IMR-90 (cell line): ENCODE measurements around the gene PARP3. TPM values are rescaled to one million over a fixed set of nuclear protein-coding genes. Genes with fewer than 3 reads are reported as not detected.

Experiments
- ATAC-seq: fragments of 200-7000 bp; cut with Tn5 transposase; 2 replicates; pipeline ENCODE4 v1.9.1; 2020; ENCODE audit warnings: low read depth, mild to moderate bottlenecking, moderate library complexity
- BruUV-seq: library from RNA; stranded (reverse); fragments of 400-500 nt; replicated peaks from 2 replicates; lab custom pipeline; 2021; lab: Mats Ljungman, UMichigan
- CTCF ChIA-PET: fragments of 300-600 bp; formaldehyde crosslinking; extraction: SDS; loops from one replicate; lab custom pipeline; 2021; ENCODE audit warnings: antibody characterized with exemption; lab: Yijun Ruan, JAX
- POLR2A ChIA-PET: fragments of 300-600 bp; sonication (Branson Sonifier 250); formaldehyde crosslinking; loops from one replicate; lab custom pipeline; 2022; ENCODE audit warnings: antibody characterized with exemption; ENCODE audit not compliant: unreplicated experiment; lab: Charles Lee
- DNase-seq: peaks from one replicate; pipeline ENCODE4 v3.0.0; 2013
- H2AFZ ChIP-seq: replicated peaks from 2 replicates; pipeline ENCODE3; 2013; ENCODE audit warnings: low read length, mild to moderate bottlenecking; ENCODE audit not compliant: poor library complexity
- H2AK5ac ChIP-seq: 2 replicates; pipeline ENCODE4 v1.6.1; 2013; ENCODE audit warnings: low read depth, low read length, inconsistent platforms
- H2AK9ac ChIP-seq: replicated peaks from 2 replicates; pipeline ENCODE3; 2013; ENCODE audit warnings: mild to moderate bottlenecking, low read depth, low read length, moderate library complexity; ENCODE audit not compliant: poor library complexity
- H2BK120ac ChIP-seq: 2 replicates; pipeline ENCODE4 v1.6.1; 2013; ENCODE audit warnings: low read depth, low read length, inconsistent platforms
- H2BK15ac ChIP-seq: 3 replicates; pipeline ENCODE4 v1.6.1; 2013; ENCODE audit warnings: low read depth, low read length, inconsistent platforms
- H2BK20ac ChIP-seq: 2 replicates; pipeline ENCODE4 v1.6.1; 2013; ENCODE audit warnings: low read depth, mild to moderate bottlenecking, inconsistent platforms, low read length, moderate library complexity
- H2BK5ac ChIP-seq: 2 replicates; pipeline ENCODE4 v1.6.1; 2013; ENCODE audit warnings: mild to moderate bottlenecking, low read depth, low read length, inconsistent platforms; ENCODE audit not compliant: poor library complexity, severe bottlenecking
- H3K14ac ChIP-seq: replicated peaks from 2 replicates; pipeline ENCODE4 v1.6.1; 2013; ENCODE audit warnings: low read depth, low read length, inconsistent platforms
- H3K18ac ChIP-seq: 2 replicates; pipeline ENCODE4 v1.6.1; 2013; ENCODE audit warnings: low read depth, low read length, control low read depth
- H3K23ac ChIP-seq: 2 replicates; pipeline ENCODE4 v1.6.1; 2013; ENCODE audit warnings: low read depth, low read length, inconsistent platforms
- H3K27ac ChIP-seq: 2 replicates; pipeline ENCODE4 v1.5.1; 2013; ENCODE audit warnings: mild to moderate bottlenecking, control low read depth, low read length; ENCODE audit not compliant: insufficient read depth
- H3K27me3 ChIP-seq: 2 replicates; pipeline ENCODE4 v1.6.1; 2013; ENCODE audit warnings: low read length; ENCODE audit not compliant: control insufficient read depth, insufficient read depth
- H3K36me3 ChIP-seq: 2 replicates; pipeline ENCODE4 v1.6.1; 2013; ENCODE audit warnings: low read length, mixed read lengths; ENCODE audit not compliant: control insufficient read depth, insufficient read depth
- H3K4ac ChIP-seq: 2 replicates; pipeline ENCODE4 v1.6.1; 2013; ENCODE audit warnings: low read depth, low read length, inconsistent platforms
- H3K4me1 ChIP-seq: 2 replicates; pipeline ENCODE4 v1.6.1; 2013; ENCODE audit warnings: low read length, mixed read lengths; ENCODE audit not compliant: control insufficient read depth, insufficient read depth
- H3K4me2 ChIP-seq: 2 replicates; pipeline ENCODE4 v1.6.1; 2013; ENCODE audit warnings: low read depth, mild to moderate bottlenecking, control low read depth, low read length, moderate library complexity
- H3K4me3 ChIP-seq: 2 replicates; pipeline ENCODE4 v1.5.1; 2013; ENCODE audit warnings: low read depth, mild to moderate bottlenecking, control low read depth, low read length, moderate library complexity; ENCODE audit not compliant: insufficient read depth
- H3K56ac ChIP-seq: 2 replicates; pipeline ENCODE4 v1.6.1; 2013; ENCODE audit warnings: low read length, inconsistent platforms; ENCODE audit not compliant: insufficient read depth; ENCODE audit errors: extremely low read depth
- H3K79me1 ChIP-seq, 2 experiments: 2 replicates each; pipeline ENCODE4 v1.6.1; 2013; ENCODE audit warnings: low read length in 2 of 2, inconsistent platforms in 1 of 2, low read depth in 1 of 2
- H3K9ac ChIP-seq: 2 replicates; pipeline ENCODE4 v1.6.1; 2013; ENCODE audit warnings: low read depth, low read length, control low read depth
- H3K9me1 ChIP-seq: 2 replicates; pipeline ENCODE4 v1.6.1; 2013; ENCODE audit warnings: low read length, inconsistent platforms; ENCODE audit not compliant: insufficient read depth
- H3K9me3 ChIP-seq: 2 replicates; pipeline ENCODE4 v1.6.1; 2013; ENCODE audit warnings: low read length; ENCODE audit not compliant: control insufficient read depth, insufficient read depth
- H4K20me1 ChIP-seq: 2 replicates; pipeline ENCODE4 v1.6.1; 2013; ENCODE audit warnings: low read length, inconsistent platforms; ENCODE audit not compliant: insufficient read depth
- H4K5ac ChIP-seq: 2 replicates; pipeline ENCODE4 v1.6.1; 2013; ENCODE audit warnings: mild to moderate bottlenecking, low read depth, low read length, control low read depth
- H4K8ac ChIP-seq, 2 experiments: 2 replicates each; pipeline ENCODE4 v1.6.1; 2013; ENCODE audit warnings: low read depth in 2 of 2, low read length in 2 of 2, control low read depth in 1 of 2, inconsistent platforms in 1 of 2
- H4K91ac ChIP-seq: 2 replicates; pipeline ENCODE4 v1.6.1; 2013; ENCODE audit warnings: low read depth, low read length, inconsistent platforms; ENCODE audit not compliant: insufficient read depth
- BHLHE40 ChIP-seq: fragments of 150-350 bp; IDR thresholded peaks from 2 replicates; pipeline ENCODE4 v1.6.1; 2016; ENCODE audit warnings: mild to moderate bottlenecking, low read depth, low read length
- CEBPB ChIP-seq: IDR thresholded peaks from 2 replicates; pipeline ENCODE4 v1.6.1; 2012; ENCODE audit warnings: low read depth, low read length, improper control_type of control experiment
- CHD1 ChIP-seq: IDR thresholded peaks from 2 replicates; pipeline ENCODE4 v1.6.1; 2012; ENCODE audit warnings: low read depth, low read length, improper control_type of control experiment
- CTCF ChIP-seq: conservative IDR thresholded peaks from 2 replicates; pipeline ENCODE4 v1.5.1; 2012; ENCODE audit warnings: mild to moderate bottlenecking, low read depth, low read length, improper control_type of control experiment
- ELK1 ChIP-seq: fragments of 150-350 bp; IDR thresholded peaks from 2 replicates; pipeline ENCODE4 v1.6.1; 2016; ENCODE audit warnings: low read depth, mild to moderate bottlenecking, low read length, moderate library complexity, borderline replicate concordance
- FOS ChIP-seq: fragments of 150-350 bp; IDR thresholded peaks from 2 replicates; pipeline ENCODE4 v1.6.1; 2016; ENCODE audit warnings: low read depth, low read length
- MAFK ChIP-seq: IDR thresholded peaks from 2 replicates; pipeline ENCODE4 v1.6.1; 2012; ENCODE audit warnings: low read depth, low read length, improper control_type of control experiment
- MAZ ChIP-seq: IDR thresholded peaks from 2 replicates; pipeline ENCODE4 v1.6.1; 2012; ENCODE audit warnings: low read depth, mild to moderate bottlenecking, low read length, improper control_type of control experiment, moderate library complexity, borderline replicate concordance
- MXI1 ChIP-seq: IDR thresholded peaks from 2 replicates; pipeline ENCODE4 v1.6.1; 2012; ENCODE audit warnings: low read depth, mild to moderate bottlenecking, low read length, moderate library complexity, borderline replicate concordance
- NFE2L2 ChIP-seq: fragments of 150-350 bp; IDR thresholded peaks from 2 replicates; pipeline ENCODE4 v1.6.1; 2016; ENCODE audit warnings: low read depth, mild to moderate bottlenecking, low read length
- POLR2A ChIP-seq: IDR thresholded peaks from 2 replicates; pipeline ENCODE4 v1.6.1; 2012; ENCODE audit warnings: mild to moderate bottlenecking, low read depth, low read length
- RAD21 ChIP-seq: IDR thresholded peaks from 2 replicates; pipeline ENCODE4 v1.6.1; 2012; ENCODE audit warnings: low read length, improper control_type of control experiment
- RCOR1 ChIP-seq: IDR thresholded peaks from 2 replicates; pipeline ENCODE4 v1.6.1; 2012; ENCODE audit warnings: mild to moderate bottlenecking, low read length, improper control_type of control experiment; ENCODE audit not compliant: insufficient replicate concordance
- RFX5 ChIP-seq: IDR thresholded peaks from 2 replicates; pipeline ENCODE4 v1.8.0; 2012; ENCODE audit warnings: low read depth, mild to moderate bottlenecking, low read length, moderate library complexity
- SMC3 ChIP-seq: fragments of 150-350 bp; IDR thresholded peaks from 2 replicates; pipeline ENCODE4 v1.6.1; 2016; ENCODE audit warnings: low read depth, mild to moderate bottlenecking, antibody characterized with exemption, low read length, moderate library complexity
- USF2 ChIP-seq: fragments of 150-350 bp; IDR thresholded peaks from 2 replicates; pipeline ENCODE4 v1.6.1; 2017; ENCODE audit warnings: mild to moderate bottlenecking, antibody characterized with exemption, low read length, low read depth
- WGBS, 2 experiments: methylation state at CpG; one replicate each; pipeline versions ENCODE4 v1.1.5 to v1.1.7; 2013; ENCODE audit warnings: missing lambda C conversion rate in 2 of 2; ENCODE audit not compliant: insufficient read length in 1 of 2; ENCODE audit errors: extremely low coverage in 2 of 2; 5-methylcytosine and 5-hydroxymethylcytosine counted together
- dilution Hi-C: fragments of 300-500 bp; cut with HindIII; formaldehyde crosslinking; loops from one replicate; pipeline ENCODE4 v1.14.3; 2018; ENCODE audit warnings: low sequenced_read_pairs; ENCODE audit not compliant: unreplicated experiment
- in situ Hi-C: fragments of 300-500 bp; cut with MboI; formaldehyde crosslinking; loops from 3 replicates; pipeline ENCODE4 v1.14.3; 2019; ENCODE audit warnings: low sequenced_read_pairs, inconsistent platforms, mixed read lengths
- intact Hi-C: fragments of 100-400 bp; cut with micrococcal nuclease; formaldehyde crosslinking; loops from 2 replicates; pipeline ENCODE4 v1.10.0; 2022
- polyA plus RNA-seq, 3 experiments: library from polyadenylated mRNA; depleted of rRNA; stranded (reverse); fragments of >200 nt; gene quantifications; 2 replicates each; pipeline ENCODE4 v1.2.3, GENCODE V29; 2012; ENCODE audit warnings: low replicate concordance in 1 of 3
- total RNA-seq: library from RNA; depleted of rRNA; stranded (reverse); fragments of >200 nt; gene quantifications from 2 replicates; pipeline ENCODE4 v1.2.3, GENCODE V29; 2012

The PARP3 gene
- total and polyA plus RNA-seq, 2 of the 4 experiments (the other 2 are of a cell fraction) = 16.3 to 22.0 TPM

- H3K9ac ChIP-seq = no peak overlapping the region
- H3K36me3 ChIP-seq = peaks cover 2% of the 10 kb centered on the region; the same call in 1 of the 2 replicates
- no peak overlapping the region for H2BK5ac ChIP-seq
- BruUV-seq = no TSS peak
- H3K79me1 ChIP-seq = no peaks in the 10 kb centered on the region
- H3K9me1 ChIP-seq = peaks cover 6% of the 10 kb centered on the region; the same call in 1 of the 2 replicates
- H3K14ac ChIP-seq = no peak overlapping the region
- no peaks in the 10 kb centered on the region for H4K20me1 ChIP-seq
- no peak overlapping the region for H4K8ac ChIP-seq
- no peak overlapping the region for H2AK5ac ChIP-seq
- H3K9me3 ChIP-seq = no peaks in the 10 kb centered on the region
- H3K56ac ChIP-seq = no peak overlapping the region
- no peak overlapping the region for H4K5ac ChIP-seq
- dilution Hi-C loops (no loop called here), intact Hi-C loops (no loop called here), in situ Hi-C loops (loop anchor here (25.0 kb wide), 1 partner anchor 562 kb away; the partner anchor contains the start of genes MANF and RBM15B)
- H2BK120ac ChIP-seq = no peak overlapping the region
- H2BK20ac ChIP-seq = no peak overlapping the region
- H3K27ac ChIP-seq = no peak overlapping the region
- H3K4me2 ChIP-seq = no peak overlapping the region
- TF ChIP-seq MAZ (no peak), NFE2L2 (no peak), USF2 (no peak), SMC3 (no peak), CHD1 (no peak), FOS (no peak), MAFK (no peak), RCOR1 (no peak), BHLHE40 (no peak), ELK1 (no peak), POLR2A (no peak), RFX5 (no peak), MXI1 (no peak), RAD21 (no peak), CTCF (no peak), CEBPB (no peak)
- peaks cover 9% of the 10 kb centered on the region for H3K4me1 ChIP-seq
- H4K91ac ChIP-seq = no peak overlapping the region
- H3K4me3 ChIP-seq = no peak overlapping the region
- POLR2A ChIA-PET = no interaction called here
- H3K18ac ChIP-seq = no peak overlapping the region
- H3K4ac ChIP-seq = no peak overlapping the region
- WGBS, 2 experiments = 100% methylated on average over 3 of the region's 5 CpGs; no CpG with 5 or more reads in 1 of the 2 experiments
- H3K23ac ChIP-seq = no peak overlapping the region
- no peak overlapping the region for H2AK9ac ChIP-seq
- H2BK15ac ChIP-seq = no peak overlapping the region
- H2AFZ ChIP-seq = no peak overlapping the region
- no peak for ATAC-seq
- no peak for DNase-seq
- no peaks in the 10 kb centered on the region for H3K27me3 ChIP-seq
- CTCF ChIA-PET = no interaction called here
Measured at GRCh38 chr3:51949121-51949520, 7.0 kb downstream of the PARP3 start.
